Measurements from ENCODE around the gene COL13A1. TPM values are rescaled to one million over a fixed set of nuclear protein-coding genes. Genes with fewer than 3 reads are reported as not detected.

COL13A1 gene
- total and polyA plus RNA-seq, 2 of the 8 experiments (the other 6 are each of a cell fraction or from before 2014, with no cell fraction given): 2.6 to 5.2 TPM

DNA sequence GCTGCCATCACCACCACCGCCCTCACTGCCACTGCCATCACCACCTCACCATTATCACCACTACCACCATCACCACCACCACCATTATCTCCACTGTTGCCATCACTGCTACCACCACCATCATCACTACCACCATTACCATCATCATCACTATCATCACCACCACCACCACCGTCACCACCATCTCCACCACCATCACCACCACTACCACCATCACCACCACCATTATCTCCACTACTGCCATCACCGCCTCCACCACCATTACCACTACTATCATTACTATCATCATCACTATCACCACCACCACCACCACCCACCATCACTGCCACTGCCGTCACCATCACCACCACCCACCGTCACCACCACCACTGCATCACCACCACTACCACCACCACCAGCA lies 9.9 kb upstream of the COL13A1 start (continued):
- TF ChIP-seq EP300 (IDR thresholded peaks at IDR 0.05; ENCODE audit: borderline replicate concordance in 1 of 2, low read depth in 2 of 2, low read length in 2 of 2) (no peak), TCF12 (IDR thresholded peaks at IDR 0.05; ENCODE audit: low read depth, low read length) (no peak), PHF8 (conservative IDR thresholded peaks at IDR 0.05; ENCODE audit: low read depth, low read length) (no peak)

All from H1 (cell line).